ENCODE data around the gene CRTAC1.

GRCh38 chr10:97915346-97916131 lies 114.9 kb downstream of the CRTAC1 start:
- TF ChIP-seq CTCF (conservative IDR thresholded peaks at IDR 0.05), result no peak
- no peak for TF ChIP-seq ZFX (IDR thresholded peaks at IDR 0.05)
